Skeletal muscle satellite cell (primary cell): ENCODE results near the gene ZDHHC6. TPM values are rescaled to one million over a fixed set of nuclear protein-coding genes. Genes with fewer than 3 reads are reported as not detected.

Experiments used
- H3K27me3 ChIP-seq: 2 replicates; pipeline ENCODE4 v1.7.0; 2013; ENCODE audit warnings: low read length; ENCODE audit not compliant: control insufficient read depth, insufficient read depth
- H3K36me3 ChIP-seq: 2 replicates; pipeline ENCODE4 v1.7.0; 2013; ENCODE audit warnings: mild to moderate bottlenecking, control low read depth, low read length; ENCODE audit not compliant: insufficient read depth
- H3K4me1 ChIP-seq: 2 replicates; pipeline ENCODE4 v1.7.0; 2013; ENCODE audit warnings: low read length; ENCODE audit not compliant: control insufficient read depth, insufficient read depth
- H3K4me2 ChIP-seq: 2 replicates; pipeline ENCODE4 v1.7.0; 2013; ENCODE audit warnings: mild to moderate bottlenecking, low read length
- H3K4me3 ChIP-seq: 2 replicates; pipeline ENCODE4 v1.7.0; 2013; ENCODE audit warnings: low read length
- H3K9ac ChIP-seq: 2 replicates; pipeline ENCODE4 v1.7.0; 2013; ENCODE audit warnings: mild to moderate bottlenecking, low read depth, low read length, moderate library complexity
- H3K9me3 ChIP-seq: replicated peaks from 2 replicates; pipeline ENCODE4 v1.7.0; 2013; ENCODE audit warnings: mild to moderate bottlenecking, control low read depth, low read length
- total RNA-seq: library from RNA; depleted of rRNA; stranded (reverse); fragments of >200 nt; gene quantifications from 2 replicates; pipeline ENCODE4 v1.2.3, GENCODE V29; 2012; rRNA removed

ZDHHC6 gene, protein sequence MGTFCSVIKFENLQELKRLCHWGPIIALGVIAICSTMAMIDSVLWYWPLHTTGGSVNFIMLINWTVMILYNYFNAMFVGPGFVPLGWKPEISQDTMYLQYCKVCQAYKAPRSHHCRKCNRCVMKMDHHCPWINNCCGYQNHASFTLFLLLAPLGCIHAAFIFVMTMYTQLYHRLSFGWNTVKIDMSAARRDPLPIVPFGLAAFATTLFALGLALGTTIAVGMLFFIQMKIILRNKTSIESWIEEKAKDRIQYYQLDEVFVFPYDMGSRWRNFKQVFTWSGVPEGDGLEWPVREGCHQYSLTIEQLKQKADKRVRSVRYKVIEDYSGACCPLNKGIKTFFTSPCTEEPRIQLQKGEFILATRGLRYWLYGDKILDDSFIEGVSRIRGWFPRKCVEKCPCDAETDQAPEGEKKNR
- 25.1 and 25.6 TPM in 2 replicates for total RNA-seq

DNA sequence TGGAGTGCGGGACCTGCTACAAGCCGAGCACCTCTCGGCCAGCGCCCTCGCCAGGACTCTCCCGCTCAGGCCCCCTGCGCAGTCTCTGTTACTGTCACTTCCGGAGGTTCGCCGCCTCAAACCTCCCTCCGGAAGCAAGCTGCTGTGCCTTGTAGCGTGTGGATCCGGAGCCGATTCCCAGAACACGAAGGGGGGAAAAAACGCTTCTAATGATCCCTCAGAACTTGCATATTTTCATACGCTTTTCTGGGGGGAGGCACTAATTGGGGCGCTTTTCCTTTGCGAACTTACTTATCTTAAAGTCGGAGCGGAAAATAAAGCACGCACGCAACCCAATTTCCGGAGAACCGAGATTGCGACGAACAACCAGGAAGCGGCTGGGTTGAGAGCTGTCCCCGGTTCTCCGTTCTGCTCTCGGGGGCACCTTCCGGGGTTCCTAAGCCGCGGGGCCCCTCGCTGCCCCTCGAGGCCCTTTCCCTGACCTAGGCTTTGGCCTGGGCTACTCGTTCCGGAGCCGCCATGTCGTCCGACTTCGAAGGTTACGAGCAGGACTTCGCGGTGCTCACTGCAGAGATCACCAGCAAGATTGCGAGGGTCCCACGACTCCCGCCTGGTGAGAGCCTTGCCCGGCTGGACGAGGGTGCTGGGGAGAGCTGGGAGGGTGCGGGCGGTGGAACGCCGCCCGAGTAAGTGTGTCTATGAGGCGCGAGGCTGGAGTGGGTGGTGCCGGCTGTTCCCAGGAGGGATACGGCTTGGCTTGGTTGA is at the start of gene ZDHHC6, which contains the start of gene VTI1A:
ZDHHC6 (minus strand) TSS at position 60 of the 765 bp plus-strand sequence. CDS start 1,478 bp downstream, outside the sequence.
VTI1A (plus strand) TSS at position 361 of the 765 bp plus-strand sequence; CDS start at position 520, 159 bp downstream.
- Histone ChIP-seq H3K4me3 (peak within 1 kb of the TSS; percentile 98), H3K9ac (peak within 1 kb of the TSS; percentile 98), H3K4me1 (peaks cover 13% of the 10 kb centered on the region), H3K4me2 (peak within 1 kb of the TSS; percentile 95), H3K27me3 (no peaks in the 10 kb centered on the region), H3K9me3 (no peaks in the 10 kb centered on the region), H3K36me3 (peaks cover 24% of the 10 kb centered on the region)

DNA sequence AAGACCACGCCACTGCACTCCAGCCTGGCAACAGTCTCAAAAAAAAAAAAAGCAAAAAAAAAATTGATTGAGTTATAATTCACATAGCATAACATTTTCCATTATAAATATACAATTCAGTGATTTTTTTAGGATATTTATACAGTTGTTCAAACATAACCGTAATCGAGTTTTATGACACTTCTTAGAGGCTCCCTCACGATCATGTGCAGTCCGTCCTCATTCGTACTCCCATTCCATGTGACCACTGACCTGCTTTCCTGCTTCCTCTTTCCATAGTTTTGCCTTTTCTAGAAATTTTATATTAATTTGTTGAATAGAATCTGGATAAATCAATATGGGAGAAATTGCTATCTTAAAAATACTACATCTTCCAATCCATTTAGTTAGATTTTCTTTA is 46.0 kb upstream of the ZDHHC6 start:
- Histone ChIP-seq H3K27me3 (no peaks in the 10 kb centered on the region), H3K9me3 (no peaks in the 10 kb centered on the region), H3K4me3 (no peak overlapping the region), H3K4me2 (no peak overlapping the region), H3K9ac (no peak overlapping the region), H3K36me3 (no peaks in the 10 kb centered on the region), H3K4me1 (peaks cover 5% of the 10 kb centered on the region)

DNA sequence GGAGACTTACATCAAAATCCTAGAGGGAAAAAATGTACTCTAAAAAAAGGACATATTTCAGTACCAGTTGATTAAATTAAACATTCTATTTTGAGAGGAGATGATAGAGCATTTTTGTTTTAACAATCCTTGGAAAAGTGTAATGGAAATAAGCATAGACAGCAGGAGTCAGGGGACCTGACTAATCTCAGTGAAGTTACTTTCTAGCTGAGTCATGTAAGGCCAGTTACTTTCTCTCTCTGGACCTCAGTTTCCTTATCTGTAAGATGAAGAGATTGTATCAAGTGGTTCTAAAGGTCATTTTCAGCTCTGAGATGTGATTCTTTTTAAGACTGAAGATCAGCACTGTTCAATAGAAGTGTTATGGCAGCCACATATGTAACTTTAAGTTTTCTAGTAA is 44.4 kb upstream of the ZDHHC6 start:
- H3K4me2 ChIP-seq = no peak overlapping the region
- H3K4me3 ChIP-seq = no peak overlapping the region
- no peaks in the 10 kb centered on the region for H3K36me3 ChIP-seq
- no peaks in the 10 kb centered on the region for H3K9me3 ChIP-seq
- H3K4me1 ChIP-seq = peaks cover 5% of the 10 kb centered on the region
- H3K27me3 ChIP-seq = no peaks in the 10 kb centered on the region
- no peak overlapping the region for H3K9ac ChIP-seq

DNA sequence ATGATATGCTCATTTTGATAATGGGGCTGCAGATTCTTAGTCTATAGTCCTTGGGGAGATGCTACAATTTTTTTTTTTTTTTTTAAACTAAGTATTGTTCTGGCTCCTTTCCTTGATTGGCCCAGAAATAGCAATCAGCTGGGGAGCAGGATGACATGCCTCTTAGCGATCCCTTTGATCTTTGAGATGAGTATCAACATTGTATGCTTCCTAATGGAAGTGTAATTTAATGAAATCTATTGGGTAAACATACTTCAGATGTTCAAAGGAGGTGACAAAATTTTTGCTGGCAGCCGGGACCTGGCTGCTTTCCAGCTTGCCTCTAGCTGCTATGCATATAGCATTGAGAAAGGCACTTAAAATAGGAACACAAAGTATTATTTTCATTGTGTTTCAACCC is 43.8 kb upstream of the ZDHHC6 start:
- Histone ChIP-seq H3K4me1 (peaks cover 5% of the 10 kb centered on the region), H3K9ac (no peak overlapping the region), H3K4me3 (no peak overlapping the region), H3K9me3 (no peaks in the 10 kb centered on the region), H3K36me3 (no peaks in the 10 kb centered on the region), H3K4me2 (no peak overlapping the region), H3K27me3 (no peaks in the 10 kb centered on the region)

DNA sequence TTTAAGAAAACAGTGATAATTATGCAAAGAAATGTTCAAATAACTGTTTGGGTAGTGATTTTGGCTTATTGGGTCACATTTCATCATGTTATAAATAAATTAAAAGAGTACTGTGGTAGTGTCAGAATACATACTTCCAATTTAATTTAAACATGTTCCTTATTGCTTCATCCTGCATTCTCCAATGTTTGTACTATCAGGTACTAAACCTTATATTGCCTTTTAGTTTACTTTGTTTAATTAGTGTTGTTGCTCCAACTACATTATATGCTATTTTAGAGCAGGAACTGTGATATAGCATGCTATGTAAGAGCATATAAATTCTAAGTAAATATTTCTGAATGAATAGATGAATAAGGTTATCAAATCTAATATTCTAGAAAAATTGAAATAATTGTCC is 41.2 kb upstream of the ZDHHC6 start:
- Histone ChIP-seq H3K4me1 (peaks cover 5% of the 10 kb centered on the region), H3K4me2 (no peak overlapping the region), H3K36me3 (no peaks in the 10 kb centered on the region), H3K9me3 (no peaks in the 10 kb centered on the region), H3K4me3 (no peak overlapping the region), H3K27me3 (no peaks in the 10 kb centered on the region), H3K9ac (no peak overlapping the region)

DNA sequence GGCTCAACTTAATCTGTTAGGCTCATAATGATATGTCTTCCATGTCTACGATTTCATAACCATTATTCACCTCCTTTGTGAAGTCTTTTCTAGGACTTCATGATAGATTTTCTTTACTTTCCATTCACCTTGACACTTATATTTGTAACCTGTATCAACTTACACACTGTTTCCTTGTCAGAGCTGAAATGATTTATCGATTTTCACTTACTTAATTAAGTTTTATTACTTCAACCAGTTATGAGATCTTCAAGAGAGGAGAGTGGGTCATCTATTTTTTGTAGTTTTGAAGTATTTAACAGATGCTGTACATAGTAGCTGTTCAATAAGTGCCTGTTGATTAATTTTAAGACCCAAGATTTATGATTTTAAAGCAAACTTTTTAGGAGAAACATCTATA is 37.7 kb upstream of the ZDHHC6 start:
- Histone ChIP-seq H3K36me3 (no peaks in the 10 kb centered on the region), H3K4me2 (no peak overlapping the region)

DNA sequence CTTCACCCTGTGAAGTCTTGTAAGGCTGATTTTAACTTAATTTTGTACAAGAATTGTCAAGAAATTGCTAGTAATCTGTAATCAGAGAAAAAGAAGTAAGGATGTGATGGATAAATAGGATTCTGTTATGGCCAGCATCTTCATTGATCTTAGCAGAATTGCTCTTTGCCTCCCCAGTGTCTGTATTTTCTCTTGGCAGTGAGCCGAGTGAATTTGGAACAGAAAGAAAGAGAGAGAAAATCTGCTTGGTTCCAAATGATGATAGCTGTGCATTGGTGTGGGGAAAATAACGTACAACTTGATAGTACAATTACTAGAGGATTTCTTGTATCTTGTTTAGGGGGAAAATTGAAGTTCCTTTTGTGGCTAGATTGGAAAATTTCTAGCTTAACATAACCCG is 34.9 kb upstream of the ZDHHC6 start:
- Histone ChIP-seq H3K4me2 (no peak overlapping the region), H3K4me3 (no peak overlapping the region), H3K9me3 (no peaks in the 10 kb centered on the region), H3K9ac (no peak overlapping the region), H3K27me3 (no peaks in the 10 kb centered on the region), H3K36me3 (no peaks in the 10 kb centered on the region), H3K4me1 (no peaks in the 10 kb centered on the region)

More for the DNA sequence above, 37.7 kb upstream of the ZDHHC6 start:
- H3K9me3 ChIP-seq = no peaks in the 10 kb centered on the region
- no peak overlapping the region for H3K4me3 ChIP-seq
- no peaks in the 10 kb centered on the region for H3K4me1 ChIP-seq
- no peak overlapping the region for H3K9ac ChIP-seq
- no peaks in the 10 kb centered on the region for H3K27me3 ChIP-seq

DNA sequence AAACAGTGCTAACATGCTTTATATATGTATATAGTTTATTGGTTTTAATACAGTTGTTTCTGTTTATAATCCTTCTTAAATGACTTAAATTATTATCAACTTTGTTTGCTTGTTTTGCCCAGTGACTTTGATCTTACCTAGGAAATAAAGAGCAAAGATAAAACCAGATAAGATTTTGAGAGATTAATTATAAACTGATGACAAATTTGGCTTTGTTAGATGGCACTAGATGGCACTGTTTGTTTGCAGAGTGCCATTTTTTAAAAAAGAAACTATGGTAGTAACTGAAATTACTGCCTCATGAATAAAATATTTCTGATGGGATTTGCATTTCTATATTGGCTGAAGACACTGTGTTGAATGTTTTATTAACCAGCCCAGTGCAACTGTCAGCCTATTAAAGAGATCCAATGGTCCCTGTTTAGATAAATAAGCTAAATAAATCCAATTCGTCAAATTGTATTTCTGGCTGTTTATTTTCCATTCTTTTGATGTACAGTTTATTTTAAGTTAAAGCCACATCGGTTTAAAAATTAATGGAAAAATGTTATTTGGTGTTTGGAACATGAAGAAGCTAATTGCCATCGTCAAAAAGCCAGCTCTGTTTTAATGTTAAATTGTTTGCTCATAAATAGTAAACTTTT is 29.0 kb upstream of the ZDHHC6 start:
- no peaks in the 10 kb centered on the region for H3K36me3 ChIP-seq
- H3K4me1 ChIP-seq = no peaks in the 10 kb centered on the region
- H3K9me3 ChIP-seq = no peaks in the 10 kb centered on the region
- H3K9ac ChIP-seq = no peak overlapping the region
- no peak overlapping the region for H3K4me2 ChIP-seq
- no peaks in the 10 kb centered on the region for H3K27me3 ChIP-seq
- no peak overlapping the region for H3K4me3 ChIP-seq

DNA sequence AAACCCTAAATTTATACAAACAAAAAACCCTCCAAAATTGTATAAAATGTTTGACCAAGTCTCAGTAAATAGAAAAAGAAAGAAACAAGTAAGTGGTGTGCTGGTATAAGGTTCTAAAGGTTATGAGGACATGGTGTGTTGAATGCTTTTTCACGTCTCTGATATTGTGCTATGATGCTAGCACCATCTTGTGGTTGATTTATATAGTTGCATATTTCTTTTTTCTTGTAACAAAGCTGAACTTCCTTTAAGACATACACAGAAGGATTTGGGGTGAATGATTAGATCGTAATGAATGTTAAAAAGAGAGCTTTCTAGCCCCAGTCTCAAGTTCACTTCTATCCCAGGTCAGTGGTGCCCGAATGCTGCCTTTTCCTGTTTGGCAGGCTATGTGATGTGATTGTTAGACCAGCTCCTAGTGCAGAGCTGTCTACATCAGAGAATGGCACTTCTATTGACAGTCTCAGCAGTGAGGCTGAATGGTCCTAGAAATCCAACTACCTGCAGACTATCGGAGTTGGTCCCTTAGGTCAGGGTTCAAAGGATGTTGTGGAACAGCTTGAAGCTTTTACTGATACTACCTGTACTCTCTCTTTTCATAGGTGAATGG is 25.3 kb upstream of the ZDHHC6 start:
- Histone ChIP-seq H3K9ac (no peak overlapping the region), H3K36me3 (peaks cover 5% of the 10 kb centered on the region), H3K4me2 (no peak overlapping the region), H3K4me1 (no peaks in the 10 kb centered on the region), H3K9me3 (no peaks in the 10 kb centered on the region), H3K27me3 (no peaks in the 10 kb centered on the region), H3K4me3 (no peak overlapping the region)

DNA sequence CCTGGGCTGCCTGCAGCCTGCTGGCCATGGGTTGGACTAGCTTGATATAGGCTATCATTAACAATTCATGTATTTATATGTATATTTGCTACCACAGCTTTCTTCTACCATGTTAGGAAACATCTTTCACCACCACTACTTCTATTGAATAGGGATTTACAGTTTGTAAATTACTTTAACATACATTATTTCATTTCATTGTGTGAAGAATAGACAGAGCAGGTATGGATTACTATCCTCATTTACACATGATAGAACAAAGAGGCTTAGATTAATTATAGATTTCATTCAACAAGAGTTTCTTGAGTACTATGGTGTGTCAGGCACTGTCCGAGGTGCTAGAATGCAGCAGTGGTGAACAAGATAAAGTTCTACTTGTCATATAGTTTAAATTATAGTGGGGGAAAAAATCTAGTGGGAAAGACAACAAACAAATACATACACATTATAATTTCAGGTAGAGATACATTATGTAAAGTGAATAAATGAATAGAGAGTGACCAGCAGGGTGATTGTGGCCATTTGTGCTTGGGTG is 20.9 kb upstream of the ZDHHC6 start:
- Histone ChIP-seq H3K27me3 (no peaks in the 10 kb centered on the region), H3K9ac (no peak overlapping the region), H3K4me1 (no peaks in the 10 kb centered on the region), H3K36me3 (peaks cover 26% of the 10 kb centered on the region), H3K4me3 (no peak overlapping the region), H3K9me3 (no peaks in the 10 kb centered on the region), H3K4me2 (no peak overlapping the region)

DNA sequence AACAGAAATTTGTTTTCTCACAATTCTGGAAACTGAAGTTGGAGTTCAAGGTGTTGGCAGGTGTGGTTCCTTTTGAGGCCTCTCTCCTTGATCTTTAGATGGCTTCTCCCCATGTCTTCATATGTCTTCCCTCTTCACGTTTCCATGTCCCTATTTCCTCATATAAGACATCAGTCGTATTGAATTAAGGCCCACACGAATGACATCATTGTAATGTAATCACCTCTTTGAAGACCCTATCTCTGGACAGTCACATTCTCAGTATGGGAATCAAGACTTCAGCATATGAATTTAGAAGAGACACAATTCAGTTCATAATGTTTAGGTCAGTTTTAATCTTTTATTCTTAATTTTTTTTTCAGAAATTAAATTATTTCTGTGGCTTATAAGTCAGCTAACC is 20.1 kb upstream of the ZDHHC6 start:
- Histone ChIP-seq H3K9me3 (no peaks in the 10 kb centered on the region), H3K27me3 (no peaks in the 10 kb centered on the region), H3K4me3 (no peak overlapping the region), H3K4me1 (no peaks in the 10 kb centered on the region), H3K36me3 (peaks cover 26% of the 10 kb centered on the region), H3K4me2 (no peak overlapping the region), H3K9ac (no peak overlapping the region)
